GM23338 (cell line): ENCODE results near the gene SNAPC4. TPM values are rescaled to one million over a fixed set of nuclear protein-coding genes. Genes with fewer than 3 reads are reported as not detected.

Experiments
- ATAC-seq: fragments of 200-7000 bp; cut with Tn5 transposase; 3 replicates; pipeline ENCODE4 v1.9.1; 2020
- DNase-seq: peaks from one replicate; pipeline ENCODE4 v3.0.0-alpha.2; 2015; ENCODE audit warnings: low spot score
- H2AFZ ChIP-seq: fragments of 200-600 bp; sonication (generic); 2 replicates; pipeline ENCODE4 v1.8.0; 2016; ENCODE audit warnings: antibody characterized with exemption, mild to moderate bottlenecking, moderate library complexity
- H3F3A ChIP-seq: fragments of 200-600 bp; sonication (generic); replicated peaks from 2 replicates; pipeline ENCODE4 v1.8.0; 2017; ENCODE audit warnings: antibody characterized with exemption, mixed run types, low read depth
- H3K27ac ChIP-seq: fragments of 200-600 bp; sonication (generic); 2 replicates; pipeline ENCODE4 v1.6.1; 2016; ENCODE audit warnings: low read depth
- H3K27me3 ChIP-seq: fragments of 200-600 bp; sonication (generic); 2 replicates; pipeline ENCODE4 v1.8.0; 2016; ENCODE audit warnings: mild to moderate bottlenecking, mixed run types, moderate library complexity; ENCODE audit not compliant: insufficient read depth
- H3K36me3 ChIP-seq: fragments of 200-600 bp; sonication (generic); 2 replicates; pipeline ENCODE4 v1.8.0; 2016; ENCODE audit warnings: mild to moderate bottlenecking; ENCODE audit not compliant: insufficient read depth
- H3K4me1 ChIP-seq: fragments of 200-600 bp; sonication (generic); 2 replicates; pipeline ENCODE4 v1.8.0; 2016; ENCODE audit warnings: mild to moderate bottlenecking, moderate library complexity; ENCODE audit not compliant: insufficient read depth
- H3K4me2 ChIP-seq: fragments of 200-600 bp; sonication (generic); 2 replicates; pipeline ENCODE4 v1.7.1; 2017; ENCODE audit warnings: mixed run types
- H3K4me3 ChIP-seq: fragments of 200-600 bp; sonication (generic); 2 replicates; pipeline ENCODE4 v1.6.1; 2016; ENCODE audit warnings: mixed run types
- H3K79me2 ChIP-seq: fragments of 200-600 bp; sonication (generic); replicated peaks from 2 replicates; pipeline ENCODE4 v1.8.0; 2017; ENCODE audit warnings: mild to moderate bottlenecking; ENCODE audit not compliant: insufficient read depth
- H3K9me2 ChIP-seq: fragments of 200-600 bp; sonication (generic); 2 replicates; pipeline ENCODE4 v1.8.0; 2017; ENCODE audit not compliant: insufficient read depth
- H4K20me1 ChIP-seq: fragments of 200-600 bp; sonication (generic); replicated peaks from 2 replicates; pipeline ENCODE4 v1.8.0; 2017; ENCODE audit warnings: mild to moderate bottlenecking; ENCODE audit not compliant: insufficient read depth
- H3K27ac Mint-ChIP-seq: 2 replicates; pipeline ENCODE4 v1.8.0; 2020; ENCODE audit warnings: inconsistent platforms, mild to moderate bottlenecking, moderate library complexity, mixed read lengths
- H3K27me3 Mint-ChIP-seq: 3 replicates; pipeline ENCODE4 v1.8.0; 2022; ENCODE audit warnings: low read depth, mild to moderate bottlenecking, moderate library complexity, mixed read lengths, inconsistent platforms; ENCODE audit not compliant: insufficient read depth, poor library complexity
- H3K36me3 Mint-ChIP-seq: 3 replicates; pipeline ENCODE4 v1.8.0; 2021; ENCODE audit warnings: low read depth, mild to moderate bottlenecking, inconsistent platforms, moderate library complexity, mixed read lengths
- H3K4me1 Mint-ChIP-seq: 3 replicates; pipeline ENCODE4 v1.8.0; 2020; ENCODE audit warnings: mild to moderate bottlenecking, inconsistent platforms, mixed read lengths
- H3K4me3 Mint-ChIP-seq: 3 replicates; pipeline ENCODE4 v1.8.0; 2021; ENCODE audit warnings: moderate library complexity, mild to moderate bottlenecking, inconsistent platforms, mixed read lengths
- H3K9me3 Mint-ChIP-seq: 3 replicates; pipeline ENCODE4 v1.8.0; 2020; ENCODE audit warnings: moderate library complexity, mild to moderate bottlenecking, inconsistent platforms, mixed read lengths
- CREB1 ChIP-seq: fragments of 250-450 bp; sonication (Bioruptor Pico); IDR thresholded peaks from 2 replicates; pipeline ENCODE4 v1.5.0; 2020; ENCODE audit warnings: low read depth, mild to moderate bottlenecking, moderate library complexity
- ETS1 ChIP-seq: IDR thresholded peaks from 2 replicates; pipeline ENCODE4 v1.6.1; 2016; ENCODE audit warnings: antibody characterized with exemption
- EZH2 ChIP-seq: fragments of 200-600 bp; sonication (generic); IDR thresholded peaks from one replicate; pipeline ENCODE4 v1.8.0; 2017; ENCODE audit warnings: antibody characterized with exemption, mild to moderate bottlenecking, low read depth; ENCODE audit not compliant: unreplicated experiment
- EZH2phosphoT487 ChIP-seq: fragments of 200-600 bp; sonication (generic); IDR thresholded peaks from one replicate; pipeline ENCODE4 v1.8.1; 2018; ENCODE audit warnings: antibody characterized with exemption; ENCODE audit not compliant: unreplicated experiment
- JUNB ChIP-seq: IDR thresholded peaks from one replicate; pipeline ENCODE4 v1.6.1; 2016; ENCODE audit warnings: antibody characterized with exemption; ENCODE audit not compliant: unreplicated experiment
- NANOG ChIP-seq: IDR thresholded peaks from 2 replicates; pipeline ENCODE4 v1.6.1; 2016; ENCODE audit warnings: antibody characterized with exemption, borderline replicate concordance
- POLR2AphosphoS5 ChIP-seq: IDR thresholded peaks from 2 replicates; pipeline ENCODE4 v1.6.1; 2016; ENCODE audit warnings: antibody characterized with exemption, low read depth
- REST ChIP-seq: IDR thresholded peaks from one replicate; pipeline ENCODE4 v1.6.1; 2018; ENCODE audit warnings: antibody characterized with exemption; ENCODE audit not compliant: unreplicated experiment
- ZNF114 ChIP-seq: fragments of 250-450 bp; sonication (Bioruptor Pico); IDR thresholded peaks from 2 replicates; pipeline ENCODE4 v1.5.0; 2020; ENCODE audit warnings: mild to moderate bottlenecking, moderate library complexity
- ZNF331 ChIP-seq: fragments of 250-450 bp; sonication (Bioruptor Pico); IDR thresholded peaks from 2 replicates; pipeline ENCODE4 v1.5.0; 2020; ENCODE audit warnings: low read depth, mild to moderate bottlenecking, moderate library complexity
- ZNF462 ChIP-seq: fragments of 250-450 bp; sonication (Bioruptor Pico); IDR thresholded peaks from 2 replicates; pipeline ENCODE4 v1.5.0; 2020; ENCODE audit warnings: mild to moderate bottlenecking, moderate library complexity
- polyA plus RNA-seq: library from polyadenylated mRNA; unstranded; fragments of >200 nt; fragmentation: Nextera tagmentation; extraction: Ambion mirVana; gene quantifications from 2 replicates; pipeline ENCODE4 v1.2.1, GENCODE V29; 2016
- total RNA-seq: library from RNA; depleted of rRNA; stranded (reverse); fragments of >200 nt; shearing (Covaris generic); gene quantifications from 2 replicates; pipeline ENCODE4 v1.2.3, GENCODE V29; 2014
- TF ChIP-seq, protein P1 (sequence below), 2 experiments: fragments of 200-600 bp in 1 of 2; sonication (generic) in 1 of 2; conservative IDR thresholded peaks; 2 replicates each; pipeline versions ENCODE4 v1.5.1 to v1.6.1; 2016 to 2017; ENCODE audit warnings: antibody characterized with exemption in 2 of 2, low read depth in 2 of 2, mild to moderate bottlenecking in 2 of 2, moderate library complexity in 1 of 2

Gene SNAPC4
- total and polyA plus RNA-seq, 2 experiments from 2014 or later = 8.8 to 22.7 TPM

- H3K4me1 Mint-ChIP-seq = peaks cover 9% of the 10 kb centered on the region
- Histone ChIP-seq H2AFZ (no peak overlapping the region; the same call in 1 of the 2 replicates), H3K36me3 (0 out of 2 replicates have a peak, but pooled peaks cover 14% of the 10 kb centered on the region), H3K27me3 (no peaks in the 10 kb centered on the region), H3K4me3 (peak overlapping the region; percentile 89), H4K20me1 (peaks cover 3% of the 10 kb centered on the region; the same call in 1 of the 2 replicates), H3K27ac (0 out of 2 replicates have a peak overlapping the region, but pooled peaks have one; percentile 39), H3K4me1 (peaks cover 3% of the 10 kb centered on the region; the same call in 1 of the 2 replicates), H3K79me2 (peaks cover 26% of the 10 kb centered on the region), H3K9me2 (no peaks in the 10 kb centered on the region), H3F3A (peaks cover 26% of the 10 kb centered on the region), H3K4me2 (peak overlapping the region; percentile 96)
- H3K9me3 Mint-ChIP-seq = no peaks in the 10 kb centered on the region; the same call in 2 of the 3 replicates
- TF ChIP-seq ETS1 (no peak), EZH2 (no peak), POLR2AphosphoS5 (no peak), NANOG (no peak), EZH2phosphoT487 (no peak), REST (no peak), ZNF331 (no peak), ZNF462 (CRISPR knock-in tag) (no peak), ZNF114 (CRISPR knock-in tag) (no peak), JUNB (no peak), CREB1 (CRISPR knock-in tag) (no peak)
- TF ChIP-seq, protein P1, sequence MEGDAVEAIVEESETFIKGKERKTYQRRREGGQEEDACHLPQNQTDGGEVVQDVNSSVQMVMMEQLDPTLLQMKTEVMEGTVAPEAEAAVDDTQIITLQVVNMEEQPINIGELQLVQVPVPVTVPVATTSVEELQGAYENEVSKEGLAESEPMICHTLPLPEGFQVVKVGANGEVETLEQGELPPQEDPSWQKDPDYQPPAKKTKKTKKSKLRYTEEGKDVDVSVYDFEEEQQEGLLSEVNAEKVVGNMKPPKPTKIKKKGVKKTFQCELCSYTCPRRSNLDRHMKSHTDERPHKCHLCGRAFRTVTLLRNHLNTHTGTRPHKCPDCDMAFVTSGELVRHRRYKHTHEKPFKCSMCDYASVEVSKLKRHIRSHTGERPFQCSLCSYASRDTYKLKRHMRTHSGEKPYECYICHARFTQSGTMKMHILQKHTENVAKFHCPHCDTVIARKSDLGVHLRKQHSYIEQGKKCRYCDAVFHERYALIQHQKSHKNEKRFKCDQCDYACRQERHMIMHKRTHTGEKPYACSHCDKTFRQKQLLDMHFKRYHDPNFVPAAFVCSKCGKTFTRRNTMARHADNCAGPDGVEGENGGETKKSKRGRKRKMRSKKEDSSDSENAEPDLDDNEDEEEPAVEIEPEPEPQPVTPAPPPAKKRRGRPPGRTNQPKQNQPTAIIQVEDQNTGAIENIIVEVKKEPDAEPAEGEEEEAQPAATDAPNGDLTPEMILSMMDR (conservative IDR thresholded peaks at IDR 0.05; ENCODE audit: low read depth in 2 of 2) = no peak
- peak overlapping the region; percentile 90 for H3K4me3 Mint-ChIP-seq
- DNase-seq (peak; percentile 36), ATAC-seq (peak; percentile 23)
- H3K27me3 Mint-ChIP-seq = peaks cover 17% of the 10 kb centered on the region
- H3K36me3 Mint-ChIP-seq = peaks cover 64% of the 10 kb centered on the region
- H3K27ac Mint-ChIP-seq = peak overlapping the region; percentile 90
These were observed 563 bp downstream of the SNAPC4 start for GRCh38 chr9:136399176-136400037.
